ENCODE measurements around the gene WRNIP1. TPM values are rescaled to one million over a fixed set of nuclear protein-coding genes. Genes with fewer than 3 reads are reported as not detected.
"Not testable (repeated sequence)": the region's sequence is repeated elsewhere in the genome, so short reads cannot be mapped to it uniquely, and the experiment has no call there.

WRNIP1 gene
- polyA plus RNA-seq, 1 experiment = 28.0 TPM

GRCh38 chr6:2756241-2756640 lies 9.0 kb upstream of the WRNIP1 start:
- Histone ChIP-seq H3K27ac (ENCODE audit: low read depth, low read length) (no peak overlapping the region), H3K9me3 (ENCODE audit: control insufficient read depth, insufficient read depth, low read length) (no peaks in the 10 kb centered on the region), H3K4me3 (ENCODE audit: low read depth, low read length) (no peak overlapping the region), H3K27me3 (ENCODE audit: control insufficient read depth, insufficient read depth, low read length) (no peaks in the 10 kb centered on the region)
- no peak for TF ChIP-seq CTCF (IDR thresholded peaks at IDR 0.05; ENCODE audit: low read depth, low read length)
- POLR2A ChIA-PET = no interaction called here
- CTCF ChIA-PET = interaction anchor here (0.8 to 2.3 kb wide), 7 partner anchors 11 to 1160 kb away, joined by 3 to 11 read pairs (median 3); no protein-coding TSS in a partner anchor
- DNase-seq (ENCODE audit: low read depth, low spot score) = no peak

- POLR2A ChIA-PET = no interaction called here
- Histone ChIP-seq H3K9me3 (ENCODE audit: control insufficient read depth, insufficient read depth, low read length) (no peaks in the 10 kb centered on the region), H3K4me3 (ENCODE audit: low read depth, low read length) (no peak overlapping the region), H3K27ac (ENCODE audit: low read depth, low read length) (peak overlapping the region; percentile 43), H3K27me3 (ENCODE audit: control insufficient read depth, insufficient read depth, low read length) (no peaks in the 10 kb centered on the region)
- no peak for DNase-seq (ENCODE audit: low read depth, low spot score)
- TF ChIP-seq CTCF (IDR thresholded peaks at IDR 0.05; ENCODE audit: low read depth, low read length) = no peak
- CTCF ChIA-PET = interaction anchor here (0.6 to 2.4 kb wide), 9 partner anchors 9 to 1202 kb away, joined by 3 to 11 read pairs (median 5); partner anchors contain the start of gene WRNIP1
Measured at GRCh38 chr6:2756687-2757224, 8.4 kb upstream of the WRNIP1 start.

GRCh38 chr6:2758980-2759379 lies 6.2 kb upstream of the WRNIP1 start:
- ChIA-PET CTCF (interaction anchor here (1.0 to 7.4 kb wide), 4 partner anchors 9 to 1163 kb away, joined by 3 to 79 read pairs (median 7); partner anchors contain the start of gene MYLK4), POLR2A (no interaction called here)
- H3K4me3 ChIP-seq (ENCODE audit: low read depth, low read length) = no peak overlapping the region
- no peaks in the 10 kb centered on the region for H3K27me3 ChIP-seq (ENCODE audit: control insufficient read depth, insufficient read depth, low read length)
- DNase-seq (ENCODE audit: low read depth, low spot score) = no peak
- TF ChIP-seq CTCF (IDR thresholded peaks at IDR 0.05; ENCODE audit: low read depth, low read length) = no peak
- peaks cover 7% of the 10 kb centered on the region; the same call in 1 of the 2 replicates for H3K9me3 ChIP-seq (ENCODE audit: control insufficient read depth, insufficient read depth, low read length)
- H3K27ac ChIP-seq (ENCODE audit: low read depth, low read length) = no peak overlapping the region

- TF ChIP-seq CTCF (IDR thresholded peaks at IDR 0.05; ENCODE audit: low read depth, low read length) = peak; percentile 20; the same call in 1 of the 2 replicates
- CTCF ChIA-PET = interaction anchor here (0.5 to 7.4 kb wide), 4 partner anchors 8 to 867 kb away, joined by 3 to 79 read pairs (median 4); partner anchors contain the start of gene MYLK4
- no peak for DNase-seq (ENCODE audit: low read depth, low spot score)
- Histone ChIP-seq H3K4me3 (ENCODE audit: low read depth, low read length) (no peak overlapping the region), H3K27ac (ENCODE audit: low read depth, low read length) (no peak overlapping the region), H3K27me3 (ENCODE audit: control insufficient read depth, insufficient read depth, low read length) (no peaks in the 10 kb centered on the region), H3K9me3 (ENCODE audit: control insufficient read depth, insufficient read depth, low read length) (peaks cover 7% of the 10 kb centered on the region; the same call in 1 of the 2 replicates)
- POLR2A ChIA-PET = no interaction called here
Measured at GRCh38 chr6:2760882-2761842, 4.0 kb upstream of the WRNIP1 start.

- H3K27ac ChIP-seq (ENCODE audit: low read depth, low read length); DNase-seq (ENCODE audit: low read depth, low spot score); H3K4me3 ChIP-seq (ENCODE audit: low read depth, low read length); H3K27me3 ChIP-seq (ENCODE audit: control insufficient read depth, insufficient read depth, low read length); H3K9me3 ChIP-seq (ENCODE audit: control insufficient read depth, insufficient read depth, low read length); POLR2A ChIA-PET: not testable (repeated sequence)
- CTCF ChIA-PET = interaction anchor here (1.8 to 7.4 kb wide), 2 partner anchors 13 to 1166 kb away, joined by 4 to 79 read pairs; partner anchors contain the start of gene MYLK4
Measured at GRCh38 chr6:2762868-2763267, 2.3 kb upstream of the WRNIP1 start.

Measured in AG04450 (cell line).